ENCODE results near the gene TNFSF4.
"Not testable (repeated sequence)": the region's sequence is repeated elsewhere in the genome, so short reads cannot be mapped to it uniquely, and the experiment has no call there.

Gene TNFSF4

DNA sequence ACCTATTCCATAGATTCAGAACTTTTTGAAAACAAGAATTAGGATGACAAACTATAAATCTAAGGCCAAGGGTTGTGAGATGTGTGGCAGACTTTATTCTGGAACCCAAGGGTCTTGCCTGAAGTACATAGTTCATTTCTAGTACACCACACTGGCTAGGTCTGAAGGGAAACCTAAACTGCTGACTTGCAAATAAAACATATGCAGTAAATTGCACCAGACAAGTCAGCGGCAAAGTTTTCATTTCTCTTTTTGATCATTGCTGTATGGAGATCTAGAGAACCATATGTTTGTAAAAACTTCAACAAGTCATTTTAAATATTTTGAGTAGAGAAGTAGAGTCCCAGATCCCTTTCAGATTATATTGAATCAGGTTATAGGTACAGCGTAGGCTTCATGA is 43.9 kb downstream of the TNFSF4 start:
- DNase-seq (ENCODE audit: low read depth), result no peak

DNA sequence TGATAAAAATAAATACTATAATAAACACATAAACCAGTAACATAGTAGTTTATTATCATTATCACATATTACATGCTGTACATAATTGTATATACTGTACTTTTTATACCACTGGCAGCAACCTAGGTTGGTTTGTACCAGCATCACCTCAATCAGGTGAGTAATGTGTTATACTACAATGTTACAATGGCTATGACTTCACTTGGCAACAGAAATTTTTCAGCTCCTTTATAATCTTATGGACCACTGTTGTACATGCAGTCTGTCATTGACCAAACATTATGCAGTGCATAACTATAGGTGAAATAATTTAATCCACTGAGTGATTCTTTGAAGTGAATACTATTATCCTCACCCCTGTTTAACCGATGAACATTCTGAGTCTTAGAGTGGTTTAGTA is 44.5 kb downstream of the TNFSF4 start:
- DNase-seq (ENCODE audit: low read depth), result no peak

DNA sequence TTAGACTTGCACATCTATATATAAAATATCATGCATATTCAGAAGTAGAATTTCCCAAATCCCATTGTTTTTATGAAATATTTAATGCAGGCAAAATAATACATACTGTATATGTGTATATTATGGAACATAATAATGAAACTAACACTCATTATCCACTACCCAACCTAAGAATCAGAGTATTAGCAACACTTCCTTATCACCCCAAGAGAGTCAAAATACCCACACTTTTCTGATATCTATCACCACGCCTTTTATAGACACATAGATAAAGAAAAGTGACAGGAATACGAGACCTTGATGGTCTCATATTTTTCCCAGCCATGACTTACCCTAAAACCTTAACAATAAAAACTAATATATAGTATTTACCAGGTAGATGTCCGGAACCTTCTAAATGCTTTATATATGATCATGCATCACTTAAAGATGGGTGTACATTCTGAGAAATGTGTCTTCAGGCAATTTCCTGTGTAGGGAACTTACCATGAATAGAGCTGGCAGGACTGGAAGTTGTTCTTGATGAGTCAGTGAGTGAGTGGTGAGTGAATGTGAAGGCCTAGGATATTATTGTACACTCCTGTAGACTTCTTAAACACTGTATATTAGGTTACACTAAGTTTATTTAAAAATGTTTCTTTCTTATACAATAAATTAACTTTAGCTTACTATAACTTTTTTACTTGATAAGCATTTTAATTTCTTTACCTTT is 45.5 kb downstream of the TNFSF4 start:
- peak; percentile 55 for DNase-seq (ENCODE audit: low read depth)

DNA sequence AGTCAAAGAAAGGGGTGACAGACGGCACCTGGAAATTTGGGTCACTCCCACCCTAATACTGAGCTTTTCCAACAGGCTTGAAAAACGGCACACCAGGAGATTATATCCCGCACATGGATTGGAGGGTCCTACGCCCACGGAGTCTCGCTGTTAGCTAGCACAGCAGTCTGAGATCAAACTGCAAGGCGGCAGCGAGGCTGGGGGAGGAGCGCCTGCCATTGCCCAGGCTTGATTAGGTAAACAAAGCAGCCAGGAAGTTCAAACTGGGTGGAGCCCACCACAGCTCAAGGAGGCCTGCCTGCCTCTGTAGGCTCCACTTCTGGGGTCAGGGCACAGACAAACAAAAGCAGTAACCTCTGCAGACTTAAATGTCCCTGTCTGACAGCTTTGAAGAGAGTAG is 53.2 kb downstream of the TNFSF4 start:
- not testable (repeated sequence) for DNase-seq (ENCODE audit: low read depth)

DNA sequence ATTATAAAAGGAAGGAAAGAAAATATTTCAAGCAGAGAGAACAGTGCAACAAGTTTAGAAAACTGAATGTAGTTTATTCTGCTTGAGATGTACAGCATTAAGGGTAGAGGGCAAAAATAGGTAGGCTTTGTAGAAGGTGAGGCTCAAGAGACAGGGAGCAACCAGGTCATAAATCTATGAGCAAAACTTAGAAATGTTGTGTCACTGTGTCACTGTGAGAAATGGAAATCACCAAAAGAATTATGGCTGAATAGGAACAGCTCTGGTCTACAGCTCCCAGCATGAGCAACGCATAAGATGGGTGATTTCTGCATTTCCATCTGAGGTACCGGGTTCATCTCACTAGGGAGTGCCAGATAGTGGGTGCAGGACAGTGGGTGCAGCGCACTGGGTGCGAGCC is 53.6 kb downstream of the TNFSF4 start:
- no peak for DNase-seq (ENCODE audit: low read depth)

DNA sequence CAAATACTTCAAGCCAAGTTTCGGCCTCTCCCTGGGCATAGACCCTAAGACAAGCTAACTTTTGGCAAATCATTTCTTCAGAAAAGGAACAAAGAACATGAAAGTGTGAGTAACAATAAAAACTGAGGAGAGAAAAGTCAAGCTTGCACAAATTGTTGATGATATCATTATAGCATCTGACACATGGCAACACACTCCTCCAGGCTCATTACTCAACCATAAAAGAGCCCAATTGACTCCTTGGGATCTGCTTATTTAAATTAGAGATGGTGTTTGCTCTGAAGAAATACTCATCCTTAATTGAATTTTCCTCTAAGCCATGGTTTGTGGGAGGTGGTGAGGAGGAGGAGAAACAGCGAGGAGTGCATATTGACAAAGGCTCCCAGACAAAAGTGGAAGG is 54.5 kb downstream of the TNFSF4 start:
- DNase-seq (ENCODE audit: low read depth), result peak; percentile 19

DNA sequence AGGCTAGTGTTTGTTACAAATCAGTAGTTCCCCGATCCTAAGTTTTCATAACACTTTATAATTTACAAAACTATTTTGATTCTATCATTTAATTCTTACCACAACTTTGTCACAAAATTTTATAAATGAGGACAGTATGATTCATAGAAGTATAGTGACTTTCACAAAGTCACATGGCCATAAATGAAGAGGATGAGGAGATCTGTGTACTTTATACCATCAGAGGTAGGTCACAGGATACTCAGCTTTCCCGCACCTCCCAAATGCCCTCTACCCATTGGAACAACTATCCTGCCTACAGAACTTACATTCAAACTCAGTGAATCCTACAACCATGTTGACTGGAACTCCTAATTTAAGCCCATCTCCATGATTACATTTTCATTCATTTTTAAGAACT is 56.3 kb downstream of the TNFSF4 start:
- no peak for DNase-seq (ENCODE audit: low read depth)

DNA sequence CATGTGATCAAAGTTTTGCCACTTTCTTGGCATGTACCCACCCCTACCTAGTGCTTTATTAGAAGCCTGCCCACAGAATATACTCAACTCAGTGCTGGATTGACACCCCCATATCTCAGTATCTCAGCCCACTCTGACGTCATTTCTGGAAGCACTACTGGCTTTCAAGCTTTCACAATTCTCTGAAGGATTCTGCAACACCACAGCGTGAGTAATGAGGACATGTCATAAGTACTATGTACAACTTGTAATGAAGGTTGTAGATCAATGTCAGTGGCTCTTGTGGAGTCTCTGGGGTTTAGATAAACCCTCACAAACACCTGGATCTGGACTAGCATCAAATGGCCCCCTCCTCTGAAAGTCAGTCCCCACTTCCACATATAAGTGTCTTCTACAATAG is 57.2 kb downstream of the TNFSF4 start:
- peak; percentile 99 for DNase-seq (ENCODE audit: low read depth)

DNA sequence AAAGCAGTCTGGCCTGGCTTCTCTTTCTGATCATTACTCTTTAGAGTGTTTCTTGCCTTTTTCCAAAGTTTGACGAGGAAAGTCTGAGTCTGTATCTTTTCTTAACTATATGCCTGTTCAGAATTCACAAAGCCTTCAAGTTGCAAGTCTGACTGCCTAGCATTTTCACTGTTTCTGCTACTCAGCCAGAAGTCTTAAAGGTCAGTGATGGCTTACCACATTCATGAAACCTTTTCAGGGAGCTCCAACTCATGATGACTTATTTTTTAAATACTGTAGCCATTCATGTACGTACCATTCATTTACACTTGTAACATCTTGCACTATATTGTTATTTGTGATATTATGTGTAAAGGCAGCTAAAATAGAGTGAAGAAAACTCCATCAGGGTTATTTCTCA is 58.2 kb downstream of the TNFSF4 start:
- peak; percentile 24 for DNase-seq (ENCODE audit: low read depth)

DNA sequence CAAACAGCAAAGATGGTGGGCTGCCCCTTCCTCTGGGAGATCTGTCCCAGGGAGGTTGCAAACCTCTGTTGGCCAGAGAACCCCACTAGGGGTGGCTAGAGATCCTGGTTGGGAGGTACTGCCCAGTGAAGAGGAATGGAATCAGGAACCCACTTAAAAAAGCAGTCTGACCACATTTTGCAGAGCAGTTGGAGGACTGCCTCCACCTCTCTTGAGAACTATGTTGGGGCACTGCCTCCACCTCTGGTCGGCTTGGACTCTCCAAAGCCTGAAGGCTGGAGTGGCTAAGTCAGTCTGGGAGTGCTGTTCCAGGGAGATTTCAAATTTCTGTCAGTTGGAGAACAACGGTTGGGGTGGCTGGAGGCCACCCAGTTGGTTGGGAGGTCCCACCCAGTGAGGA is 58.6 kb downstream of the TNFSF4 start:
- no peak for DNase-seq (ENCODE audit: low read depth)

DNA sequence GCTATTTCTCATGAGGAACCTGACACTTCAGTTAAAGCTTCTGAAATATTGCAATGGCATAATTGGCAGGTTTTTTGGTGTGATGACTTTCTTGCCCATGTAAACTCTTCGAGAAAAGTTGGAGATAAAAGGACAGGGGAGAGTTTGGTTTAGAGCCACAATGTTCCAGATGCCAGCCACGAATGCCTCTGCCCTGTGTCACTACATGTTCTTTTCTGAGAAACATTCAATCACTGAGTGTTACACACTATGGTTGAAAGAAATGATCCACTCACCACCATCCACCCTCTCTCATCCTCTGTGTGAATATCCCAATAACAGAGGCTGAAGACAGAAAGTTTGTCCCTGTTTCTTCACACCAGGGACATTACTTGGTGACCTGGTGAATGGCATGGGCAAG is 66.4 kb downstream of the TNFSF4 start:
- DNase-seq (ENCODE audit: low read depth), result no peak

DNA sequence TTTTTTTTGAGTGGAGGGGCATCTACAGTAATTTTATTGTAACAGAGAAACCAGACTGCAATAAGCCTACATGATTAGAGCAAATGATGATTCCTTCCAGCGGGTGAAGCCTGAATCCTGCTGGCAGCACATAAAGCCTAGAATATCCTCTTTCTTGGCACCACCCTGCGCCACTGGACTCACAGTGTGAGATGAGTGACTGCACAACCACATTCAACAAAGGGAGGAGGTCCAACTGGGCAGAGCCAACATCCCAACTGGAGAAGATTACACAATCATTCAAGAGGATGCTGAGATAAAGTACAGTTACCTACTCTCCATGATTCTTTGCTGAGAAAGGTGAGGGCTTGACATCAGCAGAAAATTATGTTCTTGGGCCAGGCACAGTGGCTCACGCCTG is 67.4 kb downstream of the TNFSF4 start:
- DNase-seq (ENCODE audit: low read depth), result no peak

DNA sequence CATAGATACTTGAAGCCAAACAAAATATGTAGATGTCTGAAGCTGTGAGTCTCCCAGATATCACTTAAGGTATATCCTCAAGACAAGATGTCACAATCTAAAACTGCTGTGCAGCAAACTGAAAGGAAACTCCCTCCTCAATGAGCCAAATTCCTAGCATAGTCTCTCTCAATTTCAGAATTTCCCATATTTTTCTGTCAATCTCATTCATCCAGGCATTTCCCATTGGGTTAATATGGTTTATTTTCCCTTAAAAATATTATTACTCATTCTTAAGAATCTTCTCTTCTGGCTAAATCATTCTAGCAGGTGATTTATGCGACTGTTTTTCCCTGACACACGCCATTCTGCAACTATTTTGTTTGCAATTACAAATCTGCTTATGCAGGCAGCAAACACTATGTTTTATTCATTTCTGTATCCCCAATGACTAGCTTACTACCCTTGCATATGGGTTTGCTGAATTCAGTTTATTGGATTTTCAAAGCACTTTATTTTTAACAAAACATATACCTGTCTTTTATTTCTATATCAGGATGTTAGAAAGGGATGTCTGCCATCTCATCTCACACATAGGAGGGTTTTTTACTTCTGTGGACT is 69.9 kb downstream of the TNFSF4 start:
- DNase-seq (ENCODE audit: low read depth), result peak; percentile 52

DNA sequence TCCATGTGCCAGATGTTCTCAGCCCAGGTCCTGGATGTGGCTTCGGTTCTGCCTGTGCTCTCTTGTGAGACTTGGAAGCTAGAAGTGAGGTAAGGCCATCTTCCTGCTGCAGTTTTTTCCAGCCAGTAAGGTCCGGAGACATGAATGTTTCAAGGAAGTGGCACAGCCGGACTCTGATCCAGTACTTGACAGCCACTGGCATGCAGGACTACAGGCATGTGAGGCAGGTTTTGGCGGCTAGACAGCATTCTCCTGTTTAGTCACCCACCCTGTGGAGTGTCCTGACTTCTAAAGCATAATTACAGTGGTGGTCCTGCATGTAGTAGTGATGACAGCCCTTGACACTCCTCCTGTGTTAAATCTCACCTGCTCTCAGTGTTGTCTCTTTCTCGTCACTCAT is 72.3 kb downstream of the TNFSF4 start:
- no peak for DNase-seq (ENCODE audit: low read depth)

DNA sequence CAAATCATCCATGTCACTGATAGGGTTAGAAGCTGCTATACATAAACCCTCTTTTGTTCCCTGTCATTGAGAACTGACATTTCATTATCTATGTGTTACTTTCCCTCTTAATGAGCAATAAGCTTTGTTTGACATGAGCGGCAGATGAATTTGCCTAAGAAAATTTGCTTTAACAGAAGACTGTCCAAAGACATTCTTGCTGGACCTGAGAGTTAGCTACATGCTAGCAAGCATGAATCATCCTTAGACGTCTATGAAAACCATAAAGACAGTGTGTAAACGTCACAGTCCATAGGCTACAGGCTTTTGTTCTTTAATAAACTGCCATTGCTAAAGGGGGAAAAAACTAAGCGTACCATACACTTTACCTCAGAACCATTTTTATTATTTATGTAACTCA is 73.1 kb downstream of the TNFSF4 start:
- DNase-seq (ENCODE audit: low read depth), result peak; percentile 51
